Peyer's patch (tissue), 4 donors: ENCODE measurements around the gene ATP2B1. TPM values are rescaled to one million over a fixed set of nuclear protein-coding genes. Genes with fewer than 3 reads are reported as not detected.

Source experiments
- DNase-seq, 3 donors: peaks; one replicate each; pipeline ENCODE4 v3.0.0-alpha.2; 2017 to 2019
- H3K27ac ChIP-seq, 4 donors: fragments of 200-600 bp; sonication (generic); one replicate each; pipeline ENCODE4 v1.5.1; 2016 to 2019
- H3K27me3 ChIP-seq, 2 donors: fragments of 200-600 bp; sonication (generic); one replicate each; pipeline ENCODE4 v1.5.1; 2019
- H3K36me3 ChIP-seq, 3 donors: fragments of 200-600 bp; sonication (generic); one replicate each; pipeline ENCODE4 v1.5.1; 2016 to 2019
- H3K4me1 ChIP-seq, 4 donors: fragments of 200-600 bp; sonication (generic); one replicate each; pipeline ENCODE4 v1.5.1; 2016 to 2019
- H3K4me3 ChIP-seq, 4 donors: fragments of 200-600 bp; sonication (generic); 1 replicate in 3 of 4; 2 replicates in 1 of 4; pipeline ENCODE4 v1.5.1; 2016 to 2019; ENCODE audit warnings: mild to moderate bottlenecking in 1 of 4
- H3K9me3 ChIP-seq, 4 donors: fragments of 200-600 bp; sonication (generic); one replicate each; pipeline ENCODE4 v1.5.1; 2016 to 2019; ENCODE audit warnings: mild to moderate bottlenecking in 1 of 4
- CTCF ChIP-seq, 6 experiments: fragments of 450-650 bp in 4 of 6; fragments of 200-600 bp in 2 of 6; sonication (generic) in 1 of 6; IDR thresholded peaks; one replicate each; pipeline ENCODE4 v1.5.1; 2017 to 2019; ENCODE audit warnings: antibody characterized with exemption in 6 of 6, mild to moderate bottlenecking in 3 of 6, moderate library complexity in 1 of 6
- POLR2A ChIP-seq, 2 donors: fragments of 450-650 bp; IDR thresholded peaks; one replicate each; pipeline ENCODE4 v1.5.1; 2017; ENCODE audit warnings: antibody characterized with exemption in 2 of 2, mild to moderate bottlenecking in 2 of 2, moderate library complexity in 2 of 2
- total RNA-seq, 4 donors: library from RNA; depleted of rRNA; stranded (reverse); fragments of >200 nt; gene quantifications; one replicate each; pipeline ENCODE4 v1.1.0, GENCODE V29; 2016

ATP2B1 gene
- total RNA-seq, 4 donors from 2014 or later = 79.2 to 117 (median 85.7) TPM

- TF ChIP-seq POLR2A (IDR thresholded peaks at IDR 0.05) (no peak), CTCF (IDR thresholded peaks at IDR 0.05) (no peak)
- Histone ChIP-seq H3K27ac (no peak overlapping the region), H3K27me3 (no peaks in the 10 kb centered on the region), H3K4me1 (peaks cover 0 to 8% (median 0%) of the 10 kb centered on the region in 4 donors), H3K36me3 (peaks cover 0 to 5% (median 3%) of the 10 kb centered on the region in 3 donors), H3K9me3 (no peaks in the 10 kb centered on the region), H3K4me3 (no peak overlapping the region)
- no peak for DNase-seq
Measured at GRCh38 chr12:89651192-89651591, 57.4 kb downstream of the ATP2B1 start.

DNA sequence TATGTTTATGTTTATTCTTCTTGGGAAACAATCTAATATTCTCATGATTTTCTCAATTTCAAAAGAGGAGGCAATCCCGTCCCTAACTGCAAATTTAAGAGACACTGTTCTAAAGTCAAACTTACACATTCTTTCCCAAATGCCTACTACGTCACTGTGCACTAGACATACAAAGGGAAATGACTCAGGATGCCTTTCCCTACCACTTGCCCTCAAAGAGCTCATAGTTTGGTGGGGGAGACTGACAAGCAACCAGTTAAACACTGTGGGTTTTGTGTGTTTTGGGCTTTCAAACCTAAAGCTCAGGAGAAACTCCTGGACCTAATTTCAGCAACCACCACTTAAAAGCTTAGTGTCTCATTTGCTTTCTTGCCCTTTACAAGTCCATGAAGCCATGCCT is 58.4 kb downstream of the ATP2B1 start:
- Histone ChIP-seq H3K27me3 (no peaks in the 10 kb centered on the region), H3K27ac (no peak overlapping the region), H3K9me3 (no peaks in the 10 kb centered on the region), H3K4me1 (peaks cover 0 to 10% (median 0%) of the 10 kb centered on the region in 4 donors), H3K4me3 (no peak overlapping the region), H3K36me3 (peaks cover 0 to 5% (median 3%) of the 10 kb centered on the region in 3 donors)
- TF ChIP-seq CTCF (IDR thresholded peaks at IDR 0.05) (no peak), POLR2A (IDR thresholded peaks at IDR 0.05) (no peak)
- no peak for DNase-seq

- H3K4me1 ChIP-seq = peaks cover 0 to 10% (median 0%) of the 10 kb centered on the region in 4 donors
- TF ChIP-seq CTCF (IDR thresholded peaks at IDR 0.05) = no peak
- TF ChIP-seq POLR2A (IDR thresholded peaks at IDR 0.05) = no peak
- no peak overlapping the region for H3K4me3 ChIP-seq
- H3K9me3 ChIP-seq = no peaks in the 10 kb centered on the region
- no peaks in the 10 kb centered on the region for H3K27me3 ChIP-seq
- DNase-seq = no peak
- H3K36me3 ChIP-seq = peaks cover 0 to 5% (median 3%) of the 10 kb centered on the region in 3 donors
- no peak overlapping the region for H3K27ac ChIP-seq
Measured at GRCh38 chr12:89649820-89650219, 58.8 kb downstream of the ATP2B1 start.

- H3K4me3 ChIP-seq = no peak overlapping the region
- DNase-seq = no peak
- H3K4me1 ChIP-seq = peaks cover 0 to 10% (median 0%) of the 10 kb centered on the region in 4 donors
- TF ChIP-seq POLR2A (IDR thresholded peaks at IDR 0.05) = no peak
- no peak for TF ChIP-seq CTCF (IDR thresholded peaks at IDR 0.05)
- H3K27ac ChIP-seq = no peak overlapping the region
- no peaks in the 10 kb centered on the region for H3K9me3 ChIP-seq
- H3K36me3 ChIP-seq = peaks cover 0 to 5% (median 3%) of the 10 kb centered on the region in 3 donors
- H3K27me3 ChIP-seq = no peaks in the 10 kb centered on the region
Measured at GRCh38 chr12:89649139-89649538, 59.5 kb downstream of the ATP2B1 start.

- no peak for DNase-seq
- TF ChIP-seq CTCF (IDR thresholded peaks at IDR 0.05) (no peak), POLR2A (IDR thresholded peaks at IDR 0.05) (no peak)
- no peak overlapping the region for H3K27ac ChIP-seq
Measured at GRCh38 chr12:89648211-89648930, 60.3 kb downstream of the ATP2B1 start.

More at GRCh38 chr12:89648211-89648930, 60.3 kb downstream of the ATP2B1 start:
- no peaks in the 10 kb centered on the region for H3K9me3 ChIP-seq
- peaks cover 0 to 10% (median 0%) of the 10 kb centered on the region in 4 donors for H3K4me1 ChIP-seq
- no peaks in the 10 kb centered on the region for H3K27me3 ChIP-seq
- no peak overlapping the region for H3K4me3 ChIP-seq
- peaks cover 0 to 5% (median 3%) of the 10 kb centered on the region in 3 donors for H3K36me3 ChIP-seq
